ENCODE results near the gene NUP205.
A peak's percentile ranks its signal among the peaks of the same experiment; 100 is the strongest.

Gene NUP205

GRCh38 chr7:135573541-135573940 is 15.8 kb downstream of the NUP205 start:
- no peaks in the 10 kb centered on the region for H3K27me3 Mint-ChIP-seq
- peaks cover 59% of the 10 kb centered on the region for H3K36me3 Mint-ChIP-seq (ENCODE audit: low read depth)
- H3K9me3 Mint-ChIP-seq, result no peaks in the 10 kb centered on the region
- no peak overlapping the region for H3K4me3 Mint-ChIP-seq
- no peak overlapping the region for H3K27ac Mint-ChIP-seq
- ATAC-seq (no peak), DNase-seq (no peak)
- H3K4me1 Mint-ChIP-seq, result peaks cover 13% of the 10 kb centered on the region

GRCh38 chr7:135575296-135575695 is 17.6 kb downstream of the NUP205 start:
- DNase-seq (no peak), ATAC-seq (no peak)
- H3K27ac Mint-ChIP-seq, result peak overlapping the region; percentile 43

GRCh38 chr7:135578569-135578968 is 20.9 kb downstream of the NUP205 start:
- no peak overlapping the region for H3K27ac Mint-ChIP-seq
- no peak overlapping the region for H3K4me3 Mint-ChIP-seq
- H3K4me1 Mint-ChIP-seq, result peaks cover 9% of the 10 kb centered on the region
- no peaks in the 10 kb centered on the region for H3K27me3 Mint-ChIP-seq
- no peak for DNase-seq
- no peaks in the 10 kb centered on the region for H3K9me3 Mint-ChIP-seq
- peaks cover 64% of the 10 kb centered on the region for H3K36me3 Mint-ChIP-seq (ENCODE audit: low read depth)
- ATAC-seq, result no peak

More at GRCh38 chr7:135575296-135575695, 17.6 kb downstream of the NUP205 start:
- Mint-ChIP-seq H3K27me3 (no peaks in the 10 kb centered on the region), H3K4me3 (no peak overlapping the region), H3K36me3 (ENCODE audit: low read depth) (peaks cover 66% of the 10 kb centered on the region), H3K4me1 (peaks cover 9% of the 10 kb centered on the region), H3K9me3 (no peaks in the 10 kb centered on the region)

GRCh38 chr7:135584362-135585353 is 26.9 kb downstream of the NUP205 start:
- H3K9me3 Mint-ChIP-seq, result no peaks in the 10 kb centered on the region
- ATAC-seq, result no peak
- no peaks in the 10 kb centered on the region for H3K4me1 Mint-ChIP-seq
- DNase-seq, result no peak
- H3K27me3 Mint-ChIP-seq, result no peaks in the 10 kb centered on the region
- H3K4me3 Mint-ChIP-seq, result no peak overlapping the region
- no peak overlapping the region for H3K27ac Mint-ChIP-seq
- peaks cover 53% of the 10 kb centered on the region for H3K36me3 Mint-ChIP-seq (ENCODE audit: low read depth)

GRCh38 chr7:135597181-135597925 is 39.6 kb downstream of the NUP205 start:
- H3K9me3 Mint-ChIP-seq, result no peaks in the 10 kb centered on the region
- H3K27me3 Mint-ChIP-seq, result no peaks in the 10 kb centered on the region
- H3K4me3 Mint-ChIP-seq, result no peak overlapping the region
- DNase-seq (no peak), ATAC-seq (no peak)
- H3K36me3 Mint-ChIP-seq (ENCODE audit: low read depth), result peaks cover 55% of the 10 kb centered on the region
- H3K27ac Mint-ChIP-seq, result peak overlapping the region; percentile 46
- H3K4me1 Mint-ChIP-seq, result peaks cover 9% of the 10 kb centered on the region

- H3K27ac Mint-ChIP-seq, result no peak overlapping the region
- H3K4me3 Mint-ChIP-seq, result no peak overlapping the region
- H3K9me3 Mint-ChIP-seq, result no peaks in the 10 kb centered on the region
- ATAC-seq (no peak), DNase-seq (no peak)
- no peaks in the 10 kb centered on the region for H3K27me3 Mint-ChIP-seq
- peaks cover 9% of the 10 kb centered on the region for H3K4me1 Mint-ChIP-seq
- H3K36me3 Mint-ChIP-seq (ENCODE audit: low read depth), result peaks cover 53% of the 10 kb centered on the region
Measured at GRCh38 chr7:135597926-135598305, 40.2 kb downstream of the NUP205 start.

- peaks cover 9% of the 10 kb centered on the region for H3K4me1 Mint-ChIP-seq
- no peak overlapping the region for H3K4me3 Mint-ChIP-seq
- ATAC-seq (no peak), DNase-seq (no peak)
- peaks cover 55% of the 10 kb centered on the region for H3K36me3 Mint-ChIP-seq (ENCODE audit: low read depth)
- H3K27me3 Mint-ChIP-seq, result no peaks in the 10 kb centered on the region
- no peaks in the 10 kb centered on the region for H3K9me3 Mint-ChIP-seq
- H3K27ac Mint-ChIP-seq, result no peak overlapping the region
Measured at GRCh38 chr7:135599471-135599870, 41.8 kb downstream of the NUP205 start.

- no peaks in the 10 kb centered on the region for H3K27me3 Mint-ChIP-seq
- ATAC-seq (no peak), DNase-seq (no peak)
- no peaks in the 10 kb centered on the region for H3K9me3 Mint-ChIP-seq
- no peak overlapping the region for H3K27ac Mint-ChIP-seq
- no peak overlapping the region for H3K4me3 Mint-ChIP-seq
- H3K36me3 Mint-ChIP-seq (ENCODE audit: low read depth), result peaks cover 53% of the 10 kb centered on the region
- peaks cover 9% of the 10 kb centered on the region for H3K4me1 Mint-ChIP-seq
Measured at GRCh38 chr7:135600226-135600625, 42.5 kb downstream of the NUP205 start.

- Mint-ChIP-seq H3K4me3 (no peak overlapping the region), H3K27ac (no peak overlapping the region), H3K27me3 (no peaks in the 10 kb centered on the region), H3K4me1 (peaks cover 9% of the 10 kb centered on the region), H3K36me3 (ENCODE audit: low read depth) (peaks cover 54% of the 10 kb centered on the region), H3K9me3 (no peaks in the 10 kb centered on the region)
- ATAC-seq, result no peak
- DNase-seq, result no peak
Measured at GRCh38 chr7:135601182-135601581, 43.5 kb downstream of the NUP205 start.

- DNase-seq, result no peak
- no peaks in the 10 kb centered on the region for H3K27me3 Mint-ChIP-seq
- peaks cover 59% of the 10 kb centered on the region for H3K36me3 Mint-ChIP-seq (ENCODE audit: low read depth)
- H3K27ac Mint-ChIP-seq, result no peak overlapping the region
- H3K4me1 Mint-ChIP-seq, result peaks cover 1% of the 10 kb centered on the region
- no peaks in the 10 kb centered on the region for H3K9me3 Mint-ChIP-seq
- no peak overlapping the region for H3K4me3 Mint-ChIP-seq
- ATAC-seq, result no peak
Measured at GRCh38 chr7:135602304-135602703, 44.6 kb downstream of the NUP205 start.

- no peak overlapping the region for H3K4me3 Mint-ChIP-seq
- H3K9me3 Mint-ChIP-seq, result no peaks in the 10 kb centered on the region
- ATAC-seq (no peak), DNase-seq (no peak)
- H3K36me3 Mint-ChIP-seq (ENCODE audit: low read depth), result peaks cover 40% of the 10 kb centered on the region
- no peaks in the 10 kb centered on the region for H3K27me3 Mint-ChIP-seq
- no peak overlapping the region for H3K27ac Mint-ChIP-seq
- H3K4me1 Mint-ChIP-seq, result no peaks in the 10 kb centered on the region
Measured at GRCh38 chr7:135616136-135616535, 58.4 kb downstream of the NUP205 start.

GRCh38 chr7:135617781-135618180 is 60.1 kb downstream of the NUP205 start:
- Mint-ChIP-seq H3K27ac (no peak overlapping the region), H3K4me1 (no peaks in the 10 kb centered on the region), H3K36me3 (ENCODE audit: low read depth) (peaks cover 35% of the 10 kb centered on the region), H3K27me3 (no peaks in the 10 kb centered on the region), H3K9me3 (no peaks in the 10 kb centered on the region), H3K4me3 (no peak overlapping the region)
- DNase-seq (no peak), ATAC-seq (no peak)

- Mint-ChIP-seq H3K27ac (no peak overlapping the region), H3K4me1 (no peaks in the 10 kb centered on the region), H3K27me3 (no peaks in the 10 kb centered on the region), H3K9me3 (no peaks in the 10 kb centered on the region), H3K4me3 (no peak overlapping the region), H3K36me3 (ENCODE audit: low read depth) (peaks cover 38% of the 10 kb centered on the region)
- no peak for DNase-seq
- no peak for ATAC-seq
Measured at GRCh38 chr7:135618510-135618909, 60.8 kb downstream of the NUP205 start.

- H3K4me1 Mint-ChIP-seq, result no peaks in the 10 kb centered on the region
- H3K27me3 Mint-ChIP-seq, result no peaks in the 10 kb centered on the region
- H3K4me3 Mint-ChIP-seq, result no peak overlapping the region
- H3K9me3 Mint-ChIP-seq, result no peaks in the 10 kb centered on the region
- no peak overlapping the region for H3K27ac Mint-ChIP-seq
- peaks cover 43% of the 10 kb centered on the region for H3K36me3 Mint-ChIP-seq (ENCODE audit: low read depth)
- ATAC-seq (no peak), DNase-seq (no peak)
Measured at GRCh38 chr7:135620447-135620846, 62.7 kb downstream of the NUP205 start.

Data from activated naive CD8-positive, alpha-beta T cell treated with anti-CD3 and anti-CD28 coated beads, Interleukin-2, amount 50 U/mL, for 24 hours (primary cell).